ENCODE results near the gene AAK1.

Gene AAK1

DNA sequence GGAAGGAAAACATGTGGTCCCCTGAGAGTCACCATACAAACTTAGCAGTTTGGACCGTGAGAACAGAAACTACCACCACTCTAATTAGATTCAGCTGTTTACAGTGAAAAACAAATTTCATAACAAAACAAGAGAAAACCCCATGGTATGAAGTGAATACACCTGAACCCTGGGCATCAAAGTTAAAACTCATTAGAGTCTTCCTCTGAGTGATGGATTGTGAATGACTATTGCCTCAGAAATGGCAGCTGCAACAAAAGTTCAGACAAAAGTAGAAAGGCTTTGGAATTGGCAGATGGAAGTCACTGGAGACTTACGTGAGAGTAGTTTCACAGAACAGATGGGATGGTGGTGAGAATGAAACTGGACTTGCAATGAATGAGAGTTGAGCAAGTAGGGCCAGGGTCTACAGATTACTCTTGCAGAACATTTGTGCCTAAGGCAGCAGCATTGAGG is 98.0 kb downstream of the AAK1 start:
- no peaks in the 10 kb centered on the region for H3F3A ChIP-seq (ENCODE audit: control insufficient read depth, insufficient read depth)
- no peak overlapping the region for H3K4me3 ChIP-seq (ENCODE audit: low read length)
- no peaks in the 10 kb centered on the region for H3K36me3 ChIP-seq (ENCODE audit: control insufficient read depth, low read length)
- H3K4me2 ChIP-seq (ENCODE audit: low read length): no peak overlapping the region
- no peaks in the 10 kb centered on the region for H3K9me2 ChIP-seq (replicated peaks; ENCODE audit: control insufficient read depth, low read length)
- no peak overlapping the region for H3K27ac ChIP-seq (ENCODE audit: low read depth, low read length)
- H3K27me3 ChIP-seq (ENCODE audit: control insufficient read depth, low read length): peaks cover 9% of the 10 kb centered on the region; the same call in 1 of the 2 replicates
- no peak for TF ChIP-seq CTCF (IDR thresholded peaks at IDR 0.05; ENCODE audit: low read depth, low read length, poor library complexity, severe bottlenecking)
- no peak for TF ChIP-seq EZH2phosphoT487 (IDR thresholded peaks at IDR 0.05; ENCODE audit: borderline replicate concordance, low read length)
- H3K9me3 ChIP-seq (ENCODE audit: control insufficient read depth, insufficient read depth, low read length): no peaks in the 10 kb centered on the region
- no peaks in the 10 kb centered on the region for H3K4me1 ChIP-seq (ENCODE audit: control insufficient read depth, low read length)
- no peaks in the 10 kb centered on the region for H3K79me2 ChIP-seq (ENCODE audit: control insufficient read depth, low read length)
- H4K20me1 ChIP-seq (ENCODE audit: control insufficient read depth, insufficient read depth, low read depth, low read length): no peaks in the 10 kb centered on the region

DNA sequence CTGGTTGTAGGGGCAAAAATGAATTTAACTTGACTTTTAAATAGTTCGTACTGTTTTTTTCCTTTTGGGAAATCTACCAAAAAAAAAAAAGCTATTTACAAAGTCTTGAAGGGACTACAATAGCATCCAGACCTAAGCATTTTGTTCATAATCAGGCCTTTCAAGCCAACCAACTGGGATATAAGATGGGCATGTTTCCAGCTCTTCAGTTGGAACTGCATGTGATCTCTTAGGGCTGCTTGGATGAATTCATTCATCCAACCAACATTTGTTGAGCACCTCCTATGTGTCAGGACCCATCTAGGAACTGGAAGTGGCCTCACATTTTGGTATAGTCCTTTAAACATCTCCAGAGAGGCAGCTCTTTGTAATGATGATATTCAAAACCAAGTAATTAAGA is 98.6 kb downstream of the AAK1 start:
- Histone ChIP-seq H3K4me1 (ENCODE audit: control insufficient read depth, low read length) (no peaks in the 10 kb centered on the region), H3K27ac (ENCODE audit: low read depth, low read length) (no peak overlapping the region), H3F3A (ENCODE audit: control insufficient read depth, insufficient read depth) (no peaks in the 10 kb centered on the region), H3K36me3 (ENCODE audit: control insufficient read depth, low read length) (no peaks in the 10 kb centered on the region), H3K27me3 (ENCODE audit: control insufficient read depth, low read length) (peaks cover 9% of the 10 kb centered on the region; the same call in 1 of the 2 replicates), H3K79me2 (ENCODE audit: control insufficient read depth, low read length) (no peaks in the 10 kb centered on the region), H3K4me2 (ENCODE audit: low read length) (no peak overlapping the region), H3K9me2 (replicated peaks; ENCODE audit: control insufficient read depth, low read length) (no peaks in the 10 kb centered on the region), H3K4me3 (ENCODE audit: low read length) (no peak overlapping the region), H3K9me3 (ENCODE audit: control insufficient read depth, insufficient read depth, low read length) (no peaks in the 10 kb centered on the region), H4K20me1 (ENCODE audit: control insufficient read depth, insufficient read depth, low read depth, low read length) (no peaks in the 10 kb centered on the region)
- TF ChIP-seq CTCF (IDR thresholded peaks at IDR 0.05; ENCODE audit: low read depth, low read length, poor library complexity, severe bottlenecking) (no peak), EZH2phosphoT487 (IDR thresholded peaks at IDR 0.05; ENCODE audit: borderline replicate concordance, low read length) (no peak)

- H3K36me3 ChIP-seq (ENCODE audit: control insufficient read depth, low read length): no peaks in the 10 kb centered on the region
Measured at GRCh38 chr2:69539549-69539908, 104.0 kb downstream of the AAK1 start.

More at GRCh38 chr2:69539549-69539908, 104.0 kb downstream of the AAK1 start:
- Histone ChIP-seq H3K9me3 (ENCODE audit: control insufficient read depth, insufficient read depth, low read length) (no peaks in the 10 kb centered on the region), H3K27ac (ENCODE audit: low read depth, low read length) (no peak overlapping the region), H3K4me1 (ENCODE audit: control insufficient read depth, low read length) (peaks cover 7% of the 10 kb centered on the region; the same call in 1 of the 2 replicates), H3K4me2 (ENCODE audit: low read length) (no peak overlapping the region), H3K27me3 (ENCODE audit: control insufficient read depth, low read length) (0 out of 2 replicates have a peak, but pooled peaks cover 3% of the 10 kb centered on the region), H4K20me1 (ENCODE audit: control insufficient read depth, insufficient read depth, low read depth, low read length) (no peaks in the 10 kb centered on the region), H3K79me2 (ENCODE audit: control insufficient read depth, low read length) (no peaks in the 10 kb centered on the region), H3F3A (ENCODE audit: control insufficient read depth, insufficient read depth) (no peaks in the 10 kb centered on the region), H3K9me2 (replicated peaks; ENCODE audit: control insufficient read depth, low read length) (no peaks in the 10 kb centered on the region), H3K4me3 (ENCODE audit: low read length) (no peak overlapping the region)
- TF ChIP-seq EZH2phosphoT487 (IDR thresholded peaks at IDR 0.05; ENCODE audit: borderline replicate concordance, low read length): no peak
- no peak for TF ChIP-seq CTCF (IDR thresholded peaks at IDR 0.05; ENCODE audit: low read depth, low read length, poor library complexity, severe bottlenecking)

All from DOHH2 (cell line).